Right ventricle myocardium inferior (tissue), 1 donor: Measurements from ENCODE around the gene TRIM28. TPM values are rescaled to one million over a fixed set of nuclear protein-coding genes. Genes with fewer than 3 reads are reported as not detected.
A peak's percentile ranks its signal among the peaks of the same experiment; 100 is the strongest.

Source experiments
- ATAC-seq: fragments of 200-7000 bp; cut with Tn5 transposase; one replicate; pipeline ENCODE4 v1.9.1; 2020; ENCODE audit warnings: mild to moderate bottlenecking, moderate library complexity
- DNase-seq: peaks from one replicate; pipeline ENCODE4 v3.0.0; 2021; ENCODE audit errors: missing footprints
- intact Hi-C: fragments of 100-400 bp; cut with DNase I; formaldehyde crosslinking; loops from one replicate; pipeline ENCODE4 v1.11.0; 2022
- total RNA-seq: library from RNA; stranded (reverse); fragmentation: NEBNext Ultra II Directional; extraction: Animal tissue kit (Norgen Biotek cat#: 25700); gene quantifications from one replicate; pipeline ENCODE4 v1.2.1, GENCODE V29; 2021
- donor health status: DM: no; HTN: yes; CAD: no; lungs with severe emphysema.

TRIM28 gene
- total RNA-seq, 1 donor from 2014 or later, result 143 TPM

GRCh38 chr19:58545286-58546018 lies 1.6 kb downstream of the TRIM28 start:
- DNase-seq (no peak), ATAC-seq (no peak)
- intact Hi-C loops, result no loop called here

GRCh38 chr19:58546019-58546530 lies 2.2 kb downstream of the TRIM28 start:
- DNase-seq (no peak), ATAC-seq (no peak)
- intact Hi-C loops, result no loop called here

GRCh38 chr19:58547323-58548312 lies 3.8 kb downstream of the TRIM28 start:
- intact Hi-C loops, result no loop called here
- no peak for ATAC-seq

GRCh38 chr19:58548859-58549663 lies 5.2 kb downstream of the TRIM28 start:
- ATAC-seq (no peak), DNase-seq (no peak)
- intact Hi-C loops, result no loop called here

More at GRCh38 chr19:58547323-58548312, 3.8 kb downstream of the TRIM28 start:
- DNase-seq, result no peak

- DNase-seq, result no peak
- ATAC-seq, result no peak
- intact Hi-C loops, result no loop called here
Observed at GRCh38 chr19:58549664-58550361, 5.9 kb downstream of the TRIM28 start.

- no peak for ATAC-seq
- DNase-seq, result no peak
- intact Hi-C loops, result no loop called here
Observed at GRCh38 chr19:58550362-58551122, 6.7 kb downstream of the TRIM28 start.

- ATAC-seq, result no peak
- DNase-seq, result no peak
- intact Hi-C loops, result no loop called here
Observed at GRCh38 chr19:58551123-58551497, 7.2 kb downstream of the TRIM28 start.

- DNase-seq, result no peak
- ATAC-seq, result no peak
- intact Hi-C loops, result no loop called here
Observed at GRCh38 chr19:58551577-58552471, 8.0 kb downstream of the TRIM28 start.

GRCh38 chr19:58552655-58553054 lies 8.8 kb downstream of the TRIM28 start:
- intact Hi-C loops, result no loop called here
- DNase-seq, result no peak
- ATAC-seq, result no peak

GRCh38 chr19:58553799-58554493 lies 10.1 kb downstream of the TRIM28 start:
- DNase-seq, result no peak
- ATAC-seq, result no peak
- intact Hi-C loops, result no loop called here

GRCh38 chr19:58554494-58555368 lies 10.9 kb downstream of the TRIM28 start, which contains the start of gene CHMP2A:
TSS of gene CHMP2A (minus strand) at chr19:58555105. CDS start at chr19:58554212, 893 bp downstream.
- intact Hi-C loops, result no loop called here
- peak; percentile 55 for ATAC-seq

GRCh38 chr19:58555369-58555885 lies 11.6 kb downstream of the TRIM28 start:
- intact Hi-C loops, result no loop called here
- no peak for DNase-seq
- ATAC-seq, result no peak

More at GRCh38 chr19:58554494-58555368, 10.9 kb downstream of the TRIM28 start, which contains the start of gene CHMP2A:
- DNase-seq, result peak; percentile 99

- DNase-seq, result no peak
- intact Hi-C loops, result no loop called here
- no peak for ATAC-seq
Observed at GRCh38 chr19:58555920-58556621, 12.2 kb downstream of the TRIM28 start.

GRCh38 chr19:58556622-58557220 lies 12.9 kb downstream of the TRIM28 start:
- DNase-seq (no peak), ATAC-seq (no peak)
- intact Hi-C loops, result no loop called here
